Measurements from ENCODE around the gene C12orf43.

Gene C12orf43

GRCh38 chr12:120996133-120996746, 20.0 kb downstream of the C12orf43 start:
- no peak for DNase-seq

- DNase-seq: no peak
Measured at GRCh38 chr12:120994589-120995337, 21.5 kb downstream of the C12orf43 start.

DNA sequence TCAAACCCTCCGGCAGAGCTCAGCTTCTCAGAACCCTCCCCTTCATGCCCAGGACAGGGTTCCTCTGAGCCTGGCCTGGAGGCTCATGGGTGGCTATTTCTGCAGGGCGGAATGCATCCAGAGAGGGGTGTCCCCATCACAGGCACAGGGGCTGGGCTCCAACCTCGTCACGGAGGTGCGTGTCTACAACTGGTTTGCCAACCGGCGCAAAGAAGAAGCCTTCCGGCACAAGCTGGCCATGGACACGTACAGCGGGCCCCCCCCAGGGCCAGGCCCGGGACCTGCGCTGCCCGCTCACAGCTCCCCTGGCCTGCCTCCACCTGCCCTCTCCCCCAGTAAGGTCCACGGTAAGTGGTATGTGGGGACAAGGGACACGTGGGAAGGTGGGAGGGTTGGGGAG, 22.2 kb downstream of the C12orf43 start:
- no peak for DNase-seq

DNA sequence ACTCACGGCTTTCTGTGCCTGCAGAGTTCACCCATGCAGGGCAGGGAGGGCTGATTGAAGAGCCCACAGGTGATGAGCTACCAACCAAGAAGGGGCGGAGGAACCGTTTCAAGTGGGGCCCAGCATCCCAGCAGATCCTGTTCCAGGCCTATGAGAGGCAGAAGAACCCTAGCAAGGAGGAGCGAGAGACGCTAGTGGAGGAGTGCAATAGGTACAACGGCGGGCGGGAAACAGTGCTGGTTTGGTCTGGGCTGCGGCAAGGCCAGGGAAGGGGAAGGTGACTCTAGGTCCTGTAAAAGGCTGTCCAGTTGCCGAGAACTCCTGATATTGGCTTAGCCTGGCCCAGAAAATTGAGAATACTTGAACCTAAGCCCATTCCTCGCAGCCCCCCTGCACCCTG, 22.8 kb downstream of the C12orf43 start:
- no peak for DNase-seq

DNA sequence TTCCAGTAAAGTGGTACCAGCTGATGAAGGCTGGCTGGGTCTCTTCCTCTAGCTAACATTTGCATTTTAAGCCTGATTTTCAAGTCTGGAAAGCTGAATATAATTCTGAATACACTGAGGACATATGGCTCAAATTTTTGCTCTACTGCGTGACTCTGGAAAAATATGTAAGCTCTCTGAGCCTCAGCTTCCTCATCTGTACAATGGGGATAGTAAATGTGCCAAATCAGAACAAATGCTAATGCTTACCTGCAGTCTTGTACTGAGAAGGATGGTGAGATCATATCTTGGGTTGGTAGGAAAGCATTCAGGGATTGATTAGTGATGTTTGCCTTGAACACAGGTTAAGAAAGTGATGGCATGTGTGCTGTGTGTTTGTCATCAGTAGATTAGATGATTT, 23.3 kb downstream of the C12orf43 start:
- no peak for DNase-seq

- DNase-seq: no peak
Measured at GRCh38 chr12:120991965-120992364, 24.3 kb downstream of the C12orf43 start.

DNA sequence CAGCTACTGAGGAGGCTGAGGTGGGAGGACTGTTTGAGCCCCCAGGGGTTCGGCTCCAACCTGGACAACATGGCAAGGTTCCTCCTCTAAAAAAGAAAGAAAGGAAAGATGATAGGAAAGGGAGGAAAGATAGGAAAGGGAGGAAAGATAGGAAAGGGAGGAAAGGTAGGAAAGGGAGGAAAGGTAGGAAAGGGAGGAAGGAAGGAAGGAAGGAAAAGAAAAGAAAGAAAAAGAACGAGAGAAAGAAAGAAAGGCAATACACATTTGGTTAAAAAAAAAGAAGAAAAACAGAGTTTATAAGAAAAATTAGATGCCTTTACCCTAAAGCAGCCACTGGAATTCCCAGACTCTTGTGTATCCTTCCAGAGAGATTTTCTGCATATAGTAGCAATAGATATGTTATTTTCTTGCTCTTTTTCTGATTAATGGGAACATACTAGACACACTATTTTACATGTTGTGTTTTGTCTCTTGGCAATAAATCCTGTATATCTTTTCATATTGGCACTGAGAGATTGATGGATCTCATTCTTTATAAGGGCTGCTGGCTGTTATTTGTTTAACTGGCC, 25.7 kb downstream of the C12orf43 start:
- no peak for DNase-seq

GRCh38 chr12:120989687-120990086, 26.6 kb downstream of the C12orf43 start:
- no peak for DNase-seq

- no peak for DNase-seq
Measured at GRCh38 chr12:120988658-120989057, 27.6 kb downstream of the C12orf43 start.

- no peak for DNase-seq
Measured at GRCh38 chr12:120988234-120988633, 28.1 kb downstream of the C12orf43 start.

- DNase-seq: no peak
Measured at GRCh38 chr12:120984351-120984898, 31.9 kb downstream of the C12orf43 start.

- DNase-seq: no peak
Measured at GRCh38 chr12:120983759-120984158, 32.5 kb downstream of the C12orf43 start.

DNA sequence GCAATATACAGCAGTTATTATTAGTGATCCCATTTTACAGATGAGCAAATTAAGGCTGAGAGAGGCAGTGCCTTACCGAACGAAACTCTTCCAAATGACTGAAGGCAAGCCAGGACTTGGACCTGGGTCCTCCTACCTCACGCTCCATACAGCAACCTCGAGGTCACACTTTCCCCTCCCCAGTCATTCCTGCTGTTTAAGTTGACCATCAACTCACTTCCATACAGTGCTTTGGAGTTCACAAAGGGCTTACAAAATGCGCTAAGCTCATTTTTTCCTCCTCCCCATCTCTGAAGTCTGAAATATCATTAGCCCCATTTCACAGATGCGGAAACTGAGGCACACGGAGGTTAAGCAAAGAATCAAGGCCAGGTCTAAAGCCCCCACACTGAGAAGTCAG, 33.6 kb downstream of the C12orf43 start:
- no peak for DNase-seq

DNA sequence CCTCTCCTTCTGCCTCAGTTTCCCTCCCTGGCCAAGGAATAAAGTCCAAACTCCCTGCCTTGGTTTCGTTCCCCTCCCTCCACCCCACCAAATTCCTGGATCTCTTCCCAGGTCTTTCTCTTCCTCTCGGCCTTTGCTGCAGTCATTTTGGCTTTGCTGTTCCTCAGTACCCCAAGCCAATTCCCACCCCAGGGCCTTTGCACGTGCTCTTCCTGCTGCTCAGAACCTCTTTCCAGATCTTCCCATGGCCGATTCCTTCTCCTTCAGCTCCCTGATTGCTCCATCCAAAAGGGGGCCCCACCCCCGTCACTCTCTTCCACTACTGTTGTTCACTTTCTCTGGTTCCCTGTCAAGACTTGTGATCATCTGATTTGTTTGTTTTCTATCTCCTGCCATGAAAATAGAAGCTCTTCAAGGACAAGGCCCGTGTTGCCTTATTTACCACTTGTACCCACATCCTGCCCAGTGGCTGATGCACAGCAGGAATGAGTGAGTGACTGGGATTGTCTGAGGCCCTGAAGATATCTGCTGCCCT, 34.8 kb downstream of the C12orf43 start:
- no peak for DNase-seq

GRCh38 chr12:120980800-120981368, 35.4 kb downstream of the C12orf43 start:
- DNase-seq: no peak

DNA sequence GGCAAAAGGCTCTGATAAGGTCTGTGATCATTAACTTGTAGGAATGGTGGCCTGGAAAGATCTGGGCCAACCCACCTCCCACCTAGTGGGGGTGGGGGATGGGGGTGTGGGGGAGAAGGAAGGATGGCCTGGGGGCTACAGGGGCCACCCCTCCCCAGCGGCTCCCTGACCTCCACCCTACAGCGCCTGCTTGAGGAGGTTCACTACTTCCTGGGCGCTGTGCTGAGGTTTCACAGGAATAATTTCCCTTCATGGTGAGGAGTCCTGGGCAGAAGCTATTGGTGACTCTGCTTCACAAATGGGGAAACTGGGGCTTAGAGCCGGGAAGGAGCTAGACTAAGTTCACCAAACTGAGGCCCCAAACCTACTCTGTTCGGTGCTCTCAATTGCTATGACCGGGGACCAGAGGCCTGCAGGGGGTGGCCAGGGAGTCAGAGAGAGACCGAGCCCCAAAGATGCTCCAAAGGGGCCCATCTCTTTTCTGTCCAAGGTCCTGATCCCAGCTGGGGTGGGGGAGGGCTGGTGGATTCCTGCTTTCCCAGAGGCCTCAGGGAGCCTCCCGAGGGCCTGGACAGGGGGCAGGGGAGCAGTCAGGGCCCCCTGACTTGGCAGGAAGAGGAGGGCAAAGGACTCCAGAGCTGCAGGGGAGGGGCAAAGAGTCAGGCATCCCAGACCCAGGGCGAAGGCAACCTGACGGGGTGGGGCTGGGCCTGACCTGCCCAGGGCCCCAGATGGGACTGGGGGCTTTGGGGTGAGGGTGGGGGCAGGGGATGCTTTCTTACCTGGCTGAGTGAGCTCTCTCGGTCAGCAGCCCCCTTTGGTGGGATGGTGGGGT, 36.2 kb downstream of the C12orf43 start:
- DNase-seq: no peak

DNA sequence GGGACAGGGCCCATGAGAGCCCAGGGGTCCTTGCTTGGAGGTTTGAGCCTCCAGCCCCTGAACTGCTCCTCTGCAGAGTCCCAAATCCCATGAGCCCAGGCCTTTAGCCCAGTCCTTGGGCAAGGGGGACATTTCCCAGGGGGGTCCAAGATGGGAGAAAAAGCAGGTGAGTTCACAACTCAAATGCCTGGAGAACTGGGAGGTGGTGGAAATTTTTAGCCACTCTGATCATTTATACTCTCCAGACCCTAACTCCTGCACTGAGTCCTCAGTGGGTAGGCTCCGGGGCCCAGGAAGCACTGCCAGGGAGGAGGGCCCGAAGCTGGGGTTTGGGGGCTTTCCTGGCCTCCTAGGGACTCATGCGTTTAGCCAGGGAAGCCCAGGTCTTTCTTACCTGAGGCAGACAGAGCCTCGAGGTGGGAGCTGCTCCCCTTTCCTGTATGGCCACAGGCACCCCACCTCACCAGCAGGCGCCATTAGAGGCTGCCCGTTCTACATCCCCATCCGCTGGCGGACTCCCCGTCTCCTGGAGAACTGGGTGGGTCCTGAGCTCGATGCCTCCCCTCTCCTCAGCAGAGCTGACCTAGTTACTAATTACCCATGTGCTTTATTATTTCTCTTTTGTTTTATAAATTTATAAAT, 36.9 kb downstream of the C12orf43 start:
- no peak for DNase-seq

GRCh38 chr12:120978296-120979219, 37.7 kb downstream of the C12orf43 start, which contains the start of gene HNF1A:
Gene HNF1A (plus strand): TSS chr12:120978543. CDS start chr12:120978769, 226 bp downstream.
- DNase-seq: no peak

GRCh38 chr12:120977531-120978295, 38.6 kb downstream of the C12orf43 start:
- DNase-seq: no peak
